GM19035 (cell line): ENCODE results near the gene FMN1.

Source experiments
- ATAC-seq: cut with Tn5 transposase; IDR thresholded peaks from one replicate; pipeline ENCODE4 v1.9.1; 2021; ENCODE audit not compliant: unreplicated experiment

The FMN1 gene

GRCh38 chr15:33021806-33022389 lies 172.6 kb downstream of the FMN1 start:
- no peak for ATAC-seq

GRCh38 chr15:33019354-33019981 lies 175.0 kb downstream of the FMN1 start:
- no peak for ATAC-seq

DNA sequence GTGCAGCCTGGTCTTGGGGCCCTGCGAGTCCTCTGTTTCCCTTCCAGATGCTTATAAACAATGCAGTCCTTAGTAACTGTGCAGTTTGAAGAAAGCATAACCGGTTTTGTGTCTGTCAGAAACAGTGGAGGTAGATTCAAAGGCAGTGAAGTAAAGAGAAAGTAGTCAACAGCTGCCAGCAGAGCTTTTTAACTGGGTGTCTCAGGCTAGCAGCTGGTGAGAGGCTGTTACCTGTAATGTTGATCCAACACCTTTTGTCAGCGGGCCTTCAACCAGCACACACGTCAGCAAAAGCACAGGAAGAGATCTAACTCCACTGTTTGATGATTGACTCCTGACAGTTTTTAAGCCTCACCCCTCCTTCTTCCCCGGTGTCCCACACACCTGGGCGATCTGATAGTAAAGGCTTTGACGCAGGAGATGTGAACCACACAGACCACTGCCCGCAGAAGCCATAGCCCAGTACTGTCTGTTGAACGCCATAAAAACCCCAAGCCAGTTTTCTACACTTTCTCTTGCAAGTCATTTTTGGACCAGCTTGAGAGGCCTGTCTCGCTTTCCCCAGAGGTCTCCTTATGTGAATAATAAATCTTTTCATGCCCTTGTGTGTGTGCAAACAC lies 178.0 kb downstream of the FMN1 start:
- ATAC-seq: no peak

DNA sequence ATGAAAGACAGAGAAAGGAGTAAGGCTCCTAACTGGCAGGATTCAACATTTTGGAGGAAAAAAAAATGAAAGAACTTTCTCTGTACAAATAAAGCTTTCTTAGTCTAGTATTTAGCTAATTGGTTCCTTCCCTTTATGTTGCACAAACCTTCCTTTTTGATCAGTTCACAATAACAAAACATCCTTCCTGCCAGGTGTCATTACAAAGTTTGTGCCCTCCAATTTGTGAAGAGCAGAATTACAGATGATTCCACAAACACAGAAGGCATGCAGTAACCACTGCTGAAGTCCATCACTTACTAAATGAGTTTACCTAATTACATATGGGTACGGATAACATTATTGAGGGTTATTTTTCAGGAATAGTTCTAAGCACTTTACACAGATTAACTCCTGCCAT lies 179.9 kb downstream of the FMN1 start:
- no peak for ATAC-seq

- ATAC-seq: no peak
Measured at GRCh38 chr15:33013827-33014445, 180.6 kb downstream of the FMN1 start.

GRCh38 chr15:33011976-33012375 lies 182.5 kb downstream of the FMN1 start:
- ATAC-seq: no peak

GRCh38 chr15:33009603-33010002 lies 184.9 kb downstream of the FMN1 start:
- no peak for ATAC-seq

DNA sequence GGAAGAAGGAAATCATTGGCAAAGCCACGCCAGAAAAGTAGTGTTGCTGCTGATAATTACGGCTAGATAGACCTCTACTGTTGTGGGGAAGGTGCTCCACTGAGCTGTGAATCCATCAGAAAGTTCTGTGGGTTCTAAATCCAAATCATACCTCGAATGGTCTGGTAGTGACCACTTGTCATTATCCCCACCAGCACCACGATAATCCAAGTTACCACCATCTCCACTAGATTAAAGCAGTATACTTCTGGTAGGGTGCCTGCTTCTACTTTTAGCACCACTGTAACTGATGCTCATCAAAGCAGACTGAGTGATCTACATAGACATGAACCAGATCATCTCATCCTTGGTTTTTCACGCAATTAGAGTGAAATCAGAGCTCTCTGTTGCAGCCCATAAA lies 185.5 kb downstream of the FMN1 start:
- ATAC-seq: no peak

DNA sequence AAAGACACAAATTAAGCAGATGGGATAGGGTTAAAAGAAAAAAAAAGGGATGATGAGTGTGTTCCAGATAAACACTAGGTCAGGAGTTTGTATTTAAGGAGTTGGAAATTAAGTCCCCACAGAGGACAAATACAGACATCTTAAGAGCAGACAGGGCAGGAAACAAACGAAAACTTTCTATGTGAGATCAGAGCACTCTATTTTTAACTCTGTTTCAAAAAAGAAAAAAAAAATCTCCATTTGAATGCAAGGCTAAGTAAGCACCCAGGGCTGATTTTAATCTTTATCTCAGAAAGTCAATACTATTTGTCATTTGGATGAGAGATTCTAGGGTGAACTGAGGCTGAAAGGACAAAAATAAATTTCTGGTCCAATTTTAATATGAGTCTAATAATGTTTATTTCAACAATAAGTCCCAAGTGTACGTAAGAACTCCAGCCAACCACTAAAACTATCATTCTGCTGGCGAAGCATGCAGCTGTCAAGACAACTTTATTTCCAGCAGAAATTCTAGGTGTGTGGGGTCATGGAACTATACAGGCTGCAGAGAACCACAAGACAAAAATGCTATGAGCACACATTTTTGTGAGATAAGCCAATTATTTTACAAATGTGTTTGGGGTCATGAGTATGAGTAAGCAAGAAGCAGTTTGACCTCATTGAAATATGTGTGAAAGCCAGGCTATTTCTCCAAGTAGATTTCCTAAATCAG lies 186.1 kb downstream of the FMN1 start:
- ATAC-seq: no peak

GRCh38 chr15:33007303-33007855 lies 187.1 kb downstream of the FMN1 start:
- ATAC-seq: no peak

DNA sequence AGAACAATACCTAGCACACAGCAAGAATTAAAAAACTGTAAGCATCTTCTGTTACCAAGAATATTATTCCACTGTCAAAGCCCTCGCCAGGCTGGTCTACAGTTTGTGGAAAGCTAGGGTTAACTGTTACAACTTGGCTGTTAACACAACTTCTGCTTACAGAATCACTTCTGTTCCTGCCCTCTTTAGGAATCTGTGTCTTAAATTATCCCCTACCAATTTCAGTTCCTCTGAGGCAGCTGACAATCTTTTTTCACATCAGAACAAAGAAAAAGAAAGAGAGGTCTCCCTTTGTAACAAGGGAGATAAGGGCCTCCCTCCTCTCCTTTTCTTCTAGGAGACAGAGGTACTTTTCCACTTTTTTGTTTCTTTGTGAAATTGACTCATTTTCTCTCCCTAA lies 188.9 kb downstream of the FMN1 start:
- ATAC-seq: no peak

- no peak for ATAC-seq
Measured at GRCh38 chr15:33001926-33002325, 192.6 kb downstream of the FMN1 start.

DNA sequence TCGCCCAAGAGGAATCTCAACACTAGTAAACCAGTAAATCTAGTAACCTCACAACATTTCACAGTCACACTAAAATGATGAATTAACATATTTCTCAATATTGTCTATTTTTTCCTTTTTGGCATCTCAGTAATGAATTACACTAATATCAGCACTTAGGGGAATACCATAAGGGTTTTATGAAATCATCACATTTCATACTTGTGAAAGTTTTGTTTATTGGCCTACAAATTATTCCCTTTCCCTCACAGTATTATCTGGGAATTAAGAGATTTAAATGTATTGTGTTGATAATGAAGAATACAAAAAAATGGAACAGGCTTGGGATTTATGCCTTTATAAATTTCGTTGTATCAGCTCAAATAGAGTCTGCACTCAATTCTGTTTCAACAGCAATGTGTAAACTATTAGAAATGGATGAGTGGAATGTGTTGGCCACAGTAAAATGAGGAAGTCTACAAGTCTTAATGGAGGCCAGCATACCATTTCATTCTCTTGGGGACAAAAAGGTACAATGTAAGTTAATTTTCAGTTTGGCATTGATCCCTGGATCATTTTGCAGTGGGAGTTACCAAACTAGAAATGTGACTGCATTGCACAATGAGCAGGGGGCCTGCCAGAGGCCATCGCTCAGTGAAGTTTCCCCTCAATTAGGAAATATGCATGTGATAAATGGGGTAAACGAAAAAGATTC lies 195.4 kb downstream of the FMN1 start:
- ATAC-seq: no peak

DNA sequence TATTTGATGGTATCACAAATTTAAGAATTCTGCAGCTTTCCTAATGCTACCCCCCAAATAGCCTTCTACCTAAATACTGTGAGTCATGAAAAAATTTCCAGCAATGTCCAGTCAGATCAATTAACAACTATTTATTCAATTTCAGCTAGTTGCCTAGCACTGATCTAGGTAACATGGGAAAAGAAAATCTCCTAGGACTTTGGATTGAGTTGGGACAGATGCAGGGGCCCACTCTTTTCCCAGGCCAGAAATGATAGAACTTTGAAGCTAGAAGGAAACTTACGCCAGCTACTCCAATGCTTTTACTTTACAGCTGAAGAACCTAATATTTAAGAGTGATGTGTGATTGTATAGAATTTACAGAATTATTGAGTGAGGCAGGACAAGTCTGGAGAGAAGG lies 196.3 kb downstream of the FMN1 start:
- ATAC-seq: no peak

DNA sequence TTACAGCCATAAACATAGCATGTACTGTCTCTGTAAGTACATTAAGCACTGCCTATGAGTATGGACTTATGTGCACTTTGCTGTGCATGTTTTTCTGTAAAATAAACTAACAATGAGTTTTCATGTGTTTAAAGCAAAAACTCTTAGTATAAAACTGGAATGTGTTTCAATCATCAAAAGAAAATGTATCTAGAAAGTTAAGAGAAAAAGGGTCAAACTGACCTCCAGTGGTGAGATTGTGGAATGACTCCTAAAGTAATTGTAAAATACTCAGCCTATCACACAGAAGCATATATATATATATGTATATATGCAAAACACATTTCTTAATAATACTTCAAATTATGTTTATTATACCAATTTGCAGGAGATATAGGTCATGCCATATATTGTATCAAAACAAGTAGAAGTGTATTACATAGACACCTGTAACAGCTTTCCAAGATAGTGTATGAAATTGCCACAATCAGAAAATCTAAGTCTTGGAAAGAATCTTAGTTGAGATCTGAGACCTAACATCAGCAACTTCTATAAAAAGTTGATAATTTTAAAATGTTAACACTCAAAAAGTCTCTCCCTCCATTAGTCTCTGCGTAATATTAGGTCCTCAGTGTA lies 199.6 kb downstream of the FMN1 start:
- ATAC-seq: no peak

DNA sequence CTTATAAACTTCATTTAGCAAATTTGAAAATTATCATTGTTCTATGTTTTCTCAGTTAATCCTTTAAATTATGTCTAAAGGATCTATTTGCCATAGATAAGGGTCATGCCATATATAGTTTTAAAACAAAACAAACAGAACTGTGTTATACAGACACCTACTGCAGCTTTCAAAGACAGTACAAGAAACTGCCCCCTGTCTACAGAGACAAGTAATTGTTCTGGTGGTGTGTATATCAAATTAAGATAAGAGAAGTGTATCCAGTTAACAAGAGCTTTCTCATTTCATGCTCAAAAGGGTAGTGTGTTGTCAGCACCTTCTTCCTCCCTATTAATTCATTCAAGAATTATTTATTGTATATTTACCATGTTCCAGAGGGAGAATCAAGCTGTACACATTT lies 201.2 kb downstream of the FMN1 start:
- ATAC-seq: no peak

GRCh38 chr15:32991619-32992111 lies 202.8 kb downstream of the FMN1 start:
- no peak for ATAC-seq

GRCh38 chr15:32990071-32990470 lies 204.4 kb downstream of the FMN1 start:
- ATAC-seq: no peak

DNA sequence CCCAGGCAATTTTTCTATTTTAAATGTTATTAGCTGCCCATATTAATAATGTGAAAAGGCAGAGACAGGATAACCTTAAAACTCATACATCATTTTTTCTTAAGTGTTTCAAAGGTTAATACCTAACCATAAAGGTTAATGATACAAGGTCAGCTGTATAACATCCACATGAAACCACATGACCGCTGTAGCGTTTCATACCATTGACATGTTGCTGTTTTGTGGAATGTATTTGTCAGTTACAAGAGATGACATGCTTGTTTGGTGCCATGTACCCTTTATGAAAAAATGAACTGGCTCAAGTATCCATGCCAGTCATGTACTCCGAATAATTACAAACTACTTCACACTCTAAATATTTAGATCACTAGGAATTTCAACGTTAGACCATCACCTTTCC lies 207.4 kb downstream of the FMN1 start:
- ATAC-seq: no peak

DNA sequence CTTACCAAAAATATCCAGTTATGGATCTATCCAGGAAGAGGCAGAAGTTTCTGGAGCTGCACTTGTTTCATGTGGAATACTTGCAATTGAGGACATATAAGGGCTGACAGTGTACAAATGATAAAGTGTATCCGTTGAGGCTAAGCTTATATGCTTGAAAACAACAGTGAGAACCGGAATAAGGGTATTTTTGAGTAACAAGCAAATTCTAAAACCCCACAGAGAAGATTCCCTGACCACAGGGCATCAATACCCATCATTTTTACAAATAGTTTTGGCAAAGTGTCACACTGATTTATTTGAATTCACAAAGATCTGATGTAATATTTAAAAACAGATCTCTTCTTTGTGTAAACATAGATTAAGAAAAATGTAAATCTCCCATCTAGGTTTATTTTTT lies 208.4 kb downstream of the FMN1 start:
- ATAC-seq: no peak
